GM23338 (cell line): ENCODE measurements around the gene LDHAL6A.

ENCODE experiments used
- EZH2 ChIP-seq: fragments of 200-600 bp; sonication (generic); IDR thresholded peaks from one replicate; pipeline ENCODE4 v1.8.0; 2017; ENCODE audit warnings: antibody characterized with exemption, mild to moderate bottlenecking, low read depth; ENCODE audit not compliant: unreplicated experiment
- STAT1 ChIP-seq: IDR thresholded peaks from one replicate; pipeline ENCODE4 v1.6.1; 2016; ENCODE audit warnings: antibody characterized with exemption; ENCODE audit not compliant: unreplicated experiment
- TF ChIP-seq, protein P1 (sequence below), 2 experiments: fragments of 200-600 bp in 1 of 2; sonication (generic) in 1 of 2; conservative IDR thresholded peaks; 2 replicates each; pipeline versions ENCODE4 v1.5.1 to v1.6.1; 2016 to 2017; ENCODE audit warnings: antibody characterized with exemption in 2 of 2, low read depth in 2 of 2, mild to moderate bottlenecking in 2 of 2, moderate library complexity in 1 of 2

DNA sequence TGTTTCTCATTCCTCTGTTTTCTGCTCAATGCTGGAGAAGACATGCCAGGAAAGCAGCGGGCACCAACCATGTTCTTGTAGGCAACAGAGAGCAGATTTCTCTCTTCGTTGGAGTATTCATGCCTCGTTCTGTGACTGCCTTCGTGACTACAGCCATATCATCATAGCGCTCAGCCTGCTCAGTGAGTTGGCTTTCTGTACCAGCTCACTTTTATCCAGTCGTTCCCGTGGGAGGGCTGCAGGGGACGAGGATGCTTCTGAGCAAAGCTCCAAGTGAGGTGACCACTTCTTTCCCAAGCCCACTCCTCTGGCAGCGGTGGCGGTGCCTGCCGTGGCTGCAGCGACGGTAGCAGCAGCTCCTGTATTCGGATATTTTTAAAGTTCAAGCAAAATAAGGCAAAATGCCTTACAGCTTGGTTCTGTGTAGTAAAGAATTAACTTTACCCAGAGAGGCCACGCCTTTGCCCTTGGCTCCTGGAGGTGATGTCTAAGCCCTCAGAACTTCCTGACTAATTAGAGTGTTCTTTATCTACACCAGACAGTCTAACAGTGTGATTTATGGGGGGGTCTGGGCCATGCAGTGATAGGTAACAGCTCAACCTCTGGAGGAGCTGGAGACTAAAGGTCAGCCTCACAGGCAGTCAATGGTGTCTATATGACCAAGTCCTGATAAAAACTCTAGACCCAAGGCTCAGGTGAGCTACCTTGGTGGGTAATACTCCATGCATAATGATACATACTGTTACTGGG, 35.3 kb downstream of the LDHAL6A start:
- TF ChIP-seq, protein P1, sequence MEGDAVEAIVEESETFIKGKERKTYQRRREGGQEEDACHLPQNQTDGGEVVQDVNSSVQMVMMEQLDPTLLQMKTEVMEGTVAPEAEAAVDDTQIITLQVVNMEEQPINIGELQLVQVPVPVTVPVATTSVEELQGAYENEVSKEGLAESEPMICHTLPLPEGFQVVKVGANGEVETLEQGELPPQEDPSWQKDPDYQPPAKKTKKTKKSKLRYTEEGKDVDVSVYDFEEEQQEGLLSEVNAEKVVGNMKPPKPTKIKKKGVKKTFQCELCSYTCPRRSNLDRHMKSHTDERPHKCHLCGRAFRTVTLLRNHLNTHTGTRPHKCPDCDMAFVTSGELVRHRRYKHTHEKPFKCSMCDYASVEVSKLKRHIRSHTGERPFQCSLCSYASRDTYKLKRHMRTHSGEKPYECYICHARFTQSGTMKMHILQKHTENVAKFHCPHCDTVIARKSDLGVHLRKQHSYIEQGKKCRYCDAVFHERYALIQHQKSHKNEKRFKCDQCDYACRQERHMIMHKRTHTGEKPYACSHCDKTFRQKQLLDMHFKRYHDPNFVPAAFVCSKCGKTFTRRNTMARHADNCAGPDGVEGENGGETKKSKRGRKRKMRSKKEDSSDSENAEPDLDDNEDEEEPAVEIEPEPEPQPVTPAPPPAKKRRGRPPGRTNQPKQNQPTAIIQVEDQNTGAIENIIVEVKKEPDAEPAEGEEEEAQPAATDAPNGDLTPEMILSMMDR (conservative IDR thresholded peaks at IDR 0.05; ENCODE audit: low read depth in 2 of 2), result no peak
- TF ChIP-seq EZH2, result no peak
- TF ChIP-seq STAT1, result no peak
